MM.1S (cell line): Measurements from ENCODE around the gene RASAL1.

Experiments
- CTCF ChIP-seq: fragments of 300-600 bp; sonication (generic); IDR thresholded peaks from 2 replicates; pipeline ENCODE4 v1.5.1; 2016; ENCODE audit warnings: antibody characterized with exemption, low read length, mixed read lengths
- EZH2 ChIP-seq: fragments of 300-600 bp; sonication (generic); optimal IDR thresholded peaks from 2 replicates; pipeline ENCODE3; 2017; ENCODE audit warnings: low read depth, mild to moderate bottlenecking, antibody characterized with exemption, low read length, mixed read lengths

GRCh38 chr12:113105606-113106271 lies 29.8 kb downstream of the RASAL1 start:
- TF ChIP-seq CTCF (no peak), EZH2 (no peak)
